ENCODE measurements around the gene RANBP1.

GRCh38 chr22:20160041-20160440 is 44.1 kb downstream of the RANBP1 start:
- no peak for TF ChIP-seq EZH2phosphoT487 (IDR thresholded peaks at IDR 0.05; ENCODE audit: insufficient read depth, low read depth)
- no peak for TF ChIP-seq EZH2 (IDR thresholded peaks at IDR 0.05; ENCODE audit: insufficient read depth, poor library complexity, severe bottlenecking)
